Stimulated activated CD4-positive, alpha-beta T cell treated with anti-CD3 and anti-CD28 coated beads, Interleukin-1b, Interleukin-23, amount 100 ng/mL, for 48 hours (primary cell): ENCODE results near the gene CD2BP2.
"Not testable (repeated sequence)": the region's sequence is repeated elsewhere in the genome, so short reads cannot be mapped to it uniquely, and the experiment has no call there.

Experiments
- DNase-seq: peaks from one replicate; pipeline ENCODE4 v3.0.0-alpha.2; 2020

Gene CD2BP2

DNA sequence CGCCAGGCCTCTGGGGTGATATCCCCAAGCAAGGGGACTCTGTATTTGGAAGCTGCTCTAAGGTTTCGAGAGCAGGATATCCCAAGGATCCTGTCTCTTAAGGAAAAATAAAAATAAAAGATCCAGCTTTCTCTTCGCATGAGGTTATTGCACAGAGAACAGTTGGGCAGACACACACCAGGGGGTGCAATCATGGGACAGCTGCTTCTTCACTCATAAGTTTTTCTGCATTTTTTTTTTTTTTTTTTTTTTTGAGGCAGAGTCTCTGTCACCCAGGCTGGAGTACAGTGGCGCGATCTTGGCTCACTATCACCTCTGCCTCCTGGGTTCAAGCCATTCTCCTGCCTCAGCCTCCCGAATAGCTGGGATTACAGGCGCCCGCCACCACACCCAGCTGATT, 13.1 kb downstream of the CD2BP2 start:
- not testable (repeated sequence) for DNase-seq

- no peak for DNase-seq
Measured at GRCh38 chr16:30340621-30341020, 14.5 kb downstream of the CD2BP2 start.

DNA sequence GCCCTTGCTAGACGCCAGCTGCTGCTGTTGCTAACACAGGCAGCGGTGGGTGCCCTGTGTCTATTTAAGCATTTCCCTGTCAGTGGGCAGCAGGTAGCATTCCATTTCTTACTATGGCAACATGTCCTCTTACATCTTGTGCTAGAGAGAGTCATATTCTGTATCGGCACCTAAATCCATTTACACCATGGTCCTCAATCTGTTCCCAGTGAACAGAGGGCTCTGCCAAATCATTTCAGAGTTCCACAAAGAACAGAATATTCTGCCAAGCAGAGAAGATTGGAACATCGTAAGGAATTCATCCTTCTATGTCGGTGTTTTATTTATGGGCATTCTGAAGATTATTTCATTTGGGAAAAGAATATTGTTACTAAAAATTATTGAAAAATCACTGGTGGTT, 16.4 kb downstream of the CD2BP2 start:
- not testable (repeated sequence) for DNase-seq

DNA sequence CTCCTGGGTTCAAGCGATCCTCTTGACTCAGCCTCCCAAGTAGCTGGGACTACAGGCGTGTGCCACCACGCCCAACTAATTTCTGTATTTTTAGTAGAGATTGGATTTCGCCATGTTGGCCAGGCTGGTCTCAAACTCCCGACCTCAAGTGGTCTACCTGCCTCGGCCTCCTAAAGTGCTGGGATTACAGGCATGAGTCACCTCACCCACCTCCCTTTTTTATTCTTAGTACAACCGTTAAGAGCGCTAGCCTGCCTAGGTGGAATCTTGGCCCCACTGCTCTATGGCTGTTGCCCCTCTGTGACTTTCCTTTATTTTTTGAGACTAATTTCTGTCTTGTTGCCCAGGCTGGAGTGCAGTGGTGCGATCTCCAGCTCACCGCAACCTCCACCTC, 17.1 kb downstream of the CD2BP2 start:
- not testable (repeated sequence) for DNase-seq

DNA sequence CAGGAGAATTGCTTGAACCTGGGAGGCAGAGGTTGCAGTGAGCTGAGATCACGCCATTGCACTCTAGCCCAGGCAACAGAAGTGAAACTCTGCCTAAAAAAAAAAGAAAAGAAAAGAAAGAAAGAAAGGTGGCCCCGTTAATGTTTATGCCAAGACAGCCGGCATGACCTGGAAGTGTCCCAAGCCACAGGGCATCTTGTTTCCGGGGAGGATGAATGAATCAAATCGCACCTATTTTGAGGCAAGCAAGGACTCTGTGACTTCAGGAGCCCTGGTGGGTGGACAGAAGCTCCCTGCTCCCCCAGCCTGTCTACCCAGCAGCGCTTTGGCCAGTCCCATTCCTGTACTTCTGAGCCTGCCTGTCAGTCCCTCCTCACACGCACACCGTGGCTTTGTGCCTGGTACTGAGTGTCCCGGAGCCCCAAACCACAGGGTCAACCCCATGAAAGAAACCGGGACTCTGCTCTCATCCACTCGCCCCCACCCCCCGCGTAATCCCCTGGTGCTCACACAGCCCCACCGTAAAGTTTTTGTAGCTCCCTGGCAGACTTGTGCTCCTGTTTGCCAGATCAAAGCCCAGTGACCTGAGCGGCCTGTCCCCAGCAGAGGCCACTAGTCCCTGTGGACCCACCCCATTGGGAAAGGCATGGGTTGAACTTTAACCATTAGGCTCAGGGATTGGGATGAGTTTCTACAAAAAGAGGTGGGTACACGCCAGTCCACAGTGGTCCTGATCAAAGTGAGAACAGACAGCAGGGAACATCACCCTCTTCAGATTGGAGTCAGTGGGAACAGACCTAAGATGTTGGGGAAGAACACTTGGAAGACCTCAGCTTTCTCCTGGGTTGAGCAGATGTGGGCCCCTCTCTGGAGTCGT, 19.3 kb downstream of the CD2BP2 start:
- no peak for DNase-seq

DNA sequence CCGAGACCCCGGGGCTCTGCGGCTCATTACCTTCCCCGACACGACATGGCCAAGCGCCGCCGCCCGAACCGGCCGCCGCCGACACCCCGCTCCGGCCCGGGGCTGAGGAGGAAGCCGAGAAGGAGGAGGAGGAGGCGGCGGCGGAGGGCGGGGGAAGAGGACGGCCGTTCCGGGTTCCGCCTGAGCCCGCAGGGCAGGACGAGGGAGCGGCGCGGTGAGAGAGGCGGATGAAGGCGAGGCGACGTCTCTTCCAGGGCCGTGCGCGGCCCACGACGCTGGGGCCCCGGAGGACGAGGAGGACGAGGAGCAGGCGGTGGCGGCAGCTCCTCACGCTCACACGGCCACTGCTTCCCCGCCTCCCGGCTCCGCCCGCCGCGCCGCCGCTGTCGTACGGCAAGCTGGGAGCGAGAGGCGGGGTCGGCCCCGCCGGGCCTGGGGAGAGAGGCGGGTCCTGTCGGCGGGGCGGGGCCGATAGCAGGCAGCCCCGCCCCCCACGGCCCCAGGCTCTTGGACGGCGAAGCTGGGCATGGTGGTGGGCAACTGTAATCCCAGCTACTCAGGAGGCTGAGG, 20.0 kb downstream of the CD2BP2 start:
- peak; percentile 83 for DNase-seq

DNA sequence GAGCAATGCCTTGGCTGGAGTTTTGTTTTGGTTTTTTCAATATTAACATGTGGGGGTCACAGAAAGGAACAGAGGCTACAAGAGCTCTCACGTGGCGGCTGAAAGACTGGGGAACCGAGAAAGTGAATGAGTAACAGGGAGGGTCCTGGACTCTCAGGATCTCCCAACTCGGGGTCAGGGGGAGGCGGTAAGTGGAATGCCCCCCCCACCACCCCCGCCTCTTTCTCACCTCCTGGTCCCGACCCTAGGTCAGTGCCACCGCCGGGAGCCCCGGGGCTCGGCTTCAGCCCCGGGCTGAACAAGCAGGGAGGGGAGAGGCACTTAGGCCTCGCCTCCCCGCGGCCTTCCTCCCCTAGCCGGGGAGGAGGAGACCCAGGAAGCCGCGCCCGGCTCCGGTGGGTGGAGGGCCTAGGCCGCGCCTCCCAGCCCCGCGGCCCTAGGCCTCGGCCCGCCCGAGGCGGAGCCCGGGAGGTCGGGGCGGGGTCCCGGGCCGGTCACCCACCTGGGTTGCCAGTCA, 20.6 kb downstream of the CD2BP2 start:
- peak; percentile 86 for DNase-seq

- DNase-seq: not testable (repeated sequence)
Measured at GRCh38 chr16:30324220-30324619, 30.9 kb downstream of the CD2BP2 start.

DNA sequence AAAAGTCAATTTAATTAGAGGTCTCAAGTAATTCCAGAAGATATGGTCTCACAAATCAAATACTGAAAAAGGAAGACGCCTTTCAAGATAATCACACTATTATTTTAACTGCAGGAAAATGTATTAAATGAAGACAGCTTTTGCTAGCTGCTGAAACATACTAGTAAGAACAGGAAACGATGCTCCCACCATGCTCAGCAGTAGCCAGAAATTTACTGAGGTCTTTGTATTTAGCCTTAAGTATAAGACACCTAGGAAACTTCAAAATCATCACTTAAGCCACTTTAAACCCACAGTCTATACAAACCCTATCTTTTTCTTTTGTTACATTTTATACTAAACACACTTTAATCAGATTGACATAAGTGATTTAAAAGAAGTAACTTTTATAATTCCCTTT, 36.5 kb downstream of the CD2BP2 start:
- DNase-seq: not testable (repeated sequence)

- not testable (repeated sequence) for DNase-seq
Measured at GRCh38 chr16:30310937-30311336, 44.2 kb downstream of the CD2BP2 start.

DNA sequence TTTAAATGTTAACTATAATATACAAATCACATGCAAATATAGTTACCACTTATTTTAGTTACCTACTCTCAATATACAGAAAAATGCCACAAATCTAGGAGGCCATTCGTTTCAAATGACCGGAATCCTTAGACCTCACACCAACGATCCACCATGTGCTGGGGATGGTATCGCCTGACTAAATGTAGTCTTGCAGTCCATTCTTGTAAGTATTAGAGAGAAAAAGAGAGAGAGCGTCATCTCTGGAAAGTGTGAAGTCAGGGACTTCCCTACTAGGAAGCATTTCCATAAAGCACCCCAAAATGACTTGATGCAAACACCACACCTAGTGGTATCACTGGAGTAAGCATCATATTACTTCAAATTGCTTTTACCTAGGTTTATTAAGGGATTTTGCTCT, 45.9 kb downstream of the CD2BP2 start:
- DNase-seq: not testable (repeated sequence)
